ENCODE measurements around the gene ZNF543. TPM values are rescaled to one million over a fixed set of nuclear protein-coding genes. Genes with fewer than 3 reads are reported as not detected.
"Not testable (repeated sequence)": the region's sequence is repeated elsewhere in the genome, so short reads cannot be mapped to it uniquely, and the experiment has no call there.

The ZNF543 gene
- total and polyA plus RNA-seq, 2 of the 4 experiments (the other 2 are of a cell fraction), result 1.8 to 9.0 TPM

DNA sequence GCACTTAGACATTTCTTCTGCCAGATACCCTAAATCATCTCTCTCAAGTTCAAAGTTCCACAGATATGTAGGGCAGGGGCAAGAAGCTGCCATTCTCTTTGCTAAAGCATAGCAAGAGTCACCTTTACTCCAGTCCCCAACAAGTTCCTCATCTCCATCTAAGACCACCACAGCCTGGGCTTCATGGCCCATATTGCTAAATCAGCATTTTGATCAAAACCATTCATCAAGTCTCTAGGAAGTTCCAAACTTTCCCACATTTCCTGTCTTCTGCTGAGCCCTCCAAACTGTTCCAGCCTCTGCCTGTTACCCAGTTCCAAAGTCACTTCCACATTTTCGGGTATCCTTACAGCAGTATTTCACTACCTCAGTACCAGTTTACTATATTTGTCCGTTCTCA, 54.4 kb downstream of the ZNF543 start:
- H3K9ac ChIP-seq (ENCODE audit: low read depth, low read length); DNase-seq; H3K56ac ChIP-seq (ENCODE audit: extremely low read depth, insufficient read depth, low read length); BruUV-seq (replicated peaks); H4K91ac ChIP-seq (ENCODE audit: insufficient read depth, low read depth, low read length); H2BK15ac ChIP-seq (ENCODE audit: low read depth, low read length); H2AFZ ChIP-seq (replicated peaks; ENCODE audit: low read length, poor library complexity); POLR2A ChIA-PET (ENCODE audit: unreplicated experiment); H3K27me3 ChIP-seq (ENCODE audit: control insufficient read depth, insufficient read depth, low read length); H3K14ac ChIP-seq (replicated peaks; ENCODE audit: low read depth, low read length); H2AK9ac ChIP-seq (replicated peaks; ENCODE audit: low read depth, low read length, poor library complexity); H3K9me1 ChIP-seq (ENCODE audit: insufficient read depth, low read length); H3K4ac ChIP-seq (ENCODE audit: low read depth, low read length); H2BK20ac ChIP-seq (ENCODE audit: low read depth, low read length); ATAC-seq (ENCODE audit: low read depth); H3K79me1 ChIP-seq (ENCODE audit: low read depth in 1 of 2, low read length in 2 of 2); H3K4me1 ChIP-seq (ENCODE audit: control insufficient read depth, insufficient read depth, low read length); dilution Hi-C loops (cut with HindIII; ENCODE audit: low sequenced_read_pairs, unreplicated experiment); CTCF ChIA-PET; H4K5ac ChIP-seq (ENCODE audit: low read depth, low read length); H3K4me2 ChIP-seq (ENCODE audit: low read depth, low read length); H2BK120ac ChIP-seq (ENCODE audit: low read depth, low read length); H4K20me1 ChIP-seq (ENCODE audit: insufficient read depth, low read length); H3K23ac ChIP-seq (ENCODE audit: low read depth, low read length); intact Hi-C loops (cut with micrococcal nuclease); H4K8ac ChIP-seq (ENCODE audit: low read depth in 2 of 2, low read length in 2 of 2); H3K27ac ChIP-seq (ENCODE audit: insufficient read depth, low read length); H3K18ac ChIP-seq (ENCODE audit: low read depth, low read length); H2BK5ac ChIP-seq (ENCODE audit: low read depth, low read length, poor library complexity, severe bottlenecking); H2AK5ac ChIP-seq (ENCODE audit: low read depth, low read length); H3K4me3 ChIP-seq (ENCODE audit: insufficient read depth, low read depth, low read length): not testable (repeated sequence)
- peak; percentile 78 for TF ChIP-seq MAFK (IDR thresholded peaks at IDR 0.05; ENCODE audit: low read depth, low read length)
- H3K36me3 ChIP-seq (ENCODE audit: control insufficient read depth, insufficient read depth, low read length), result peaks cover 56% of the 10 kb centered on the region
- WGBS, 2 experiments (ENCODE audit: extremely low coverage in 2 of 2, insufficient read length in 1 of 2), result no CpG with 5 or more reads among the region's 2 CpGs
- in situ Hi-C loops (cut with MboI; ENCODE audit: low sequenced_read_pairs), result loop anchor here (25.0 kb wide), 1 partner anchor 962 kb away; the partner anchor contains the start of gene ZNF583
- H3K9me3 ChIP-seq (ENCODE audit: control insufficient read depth, insufficient read depth, low read length), result peaks cover 38% of the 10 kb centered on the region
